ENCODE measurements around the gene CYP27C1.
"Not testable (repeated sequence)": the region's sequence is repeated elsewhere in the genome, so short reads cannot be mapped to it uniquely, and the experiment has no call there.

CYP27C1 gene

GRCh38 chr2:127216593-127216992, 3.5 kb downstream of the CYP27C1 start:
- no peaks in the 10 kb centered on the region; the same call in 1 of the 2 replicates for H3K9me3 ChIP-seq
- H3K4me3 ChIP-seq, result no peak overlapping the region
- H3K36me3 ChIP-seq (replicated peaks), result no peaks in the 10 kb centered on the region
- in situ Hi-C loops (cut with MboI; ENCODE audit: low sequenced_read_pairs), result no loop called here
- H3K27me3 ChIP-seq (ENCODE audit: low read depth), result no peaks in the 10 kb centered on the region
- no peak for DNase-seq (ENCODE audit: low spot score in 2 of 2)
- peaks cover 7% of the 10 kb centered on the region for H3K4me1 ChIP-seq

- Histone ChIP-seq H3K9me3 (no peaks in the 10 kb centered on the region; the same call in 1 of the 2 replicates), H3K36me3 (replicated peaks) (no peaks in the 10 kb centered on the region), H3K4me1 (peaks cover 7% of the 10 kb centered on the region), H3K27me3 (ENCODE audit: low read depth) (no peaks in the 10 kb centered on the region), H3K4me3 (no peak overlapping the region)
- in situ Hi-C loops (cut with MboI; ENCODE audit: low sequenced_read_pairs), result no loop called here
- DNase-seq (ENCODE audit: low spot score in 2 of 2), result no peak
Measured at GRCh38 chr2:127216095-127216494, 4.0 kb downstream of the CYP27C1 start.

- H3K27me3 ChIP-seq (ENCODE audit: low read depth); H3K4me1 ChIP-seq; H3K4me3 ChIP-seq; H3K9me3 ChIP-seq; in situ Hi-C loops (cut with MboI; ENCODE audit: low sequenced_read_pairs); H3K36me3 ChIP-seq (replicated peaks); DNase-seq (ENCODE audit: low spot score in 2 of 2): not testable (repeated sequence)
Measured at GRCh38 chr2:127214201-127214600, 5.9 kb downstream of the CYP27C1 start.

GRCh38 chr2:127208313-127208712, 11.8 kb downstream of the CYP27C1 start:
- Histone ChIP-seq H3K36me3 (replicated peaks) (no peaks in the 10 kb centered on the region), H3K9me3 (no peaks in the 10 kb centered on the region; the same call in 1 of the 2 replicates), H3K4me3 (no peak overlapping the region), H3K27me3 (ENCODE audit: low read depth) (no peaks in the 10 kb centered on the region), H3K4me1 (no peaks in the 10 kb centered on the region; the same call in 1 of the 2 replicates)
- in situ Hi-C loops (cut with MboI; ENCODE audit: low sequenced_read_pairs), result loop anchor here (10.0 kb wide), 1 partner anchor 266 kb away; no protein-coding TSS in a partner anchor
- peak in 1 of 2 experiments; percentile 66 for DNase-seq (ENCODE audit: low spot score in 2 of 2)

GRCh38 chr2:127205218-127206125, 14.6 kb downstream of the CYP27C1 start:
- Histone ChIP-seq H3K4me1 (no peaks in the 10 kb centered on the region; the same call in 1 of the 2 replicates), H3K27me3 (ENCODE audit: low read depth) (no peaks in the 10 kb centered on the region), H3K9me3 (no peaks in the 10 kb centered on the region), H3K36me3 (replicated peaks) (no peaks in the 10 kb centered on the region), H3K4me3 (no peak overlapping the region)
- no peak for DNase-seq (ENCODE audit: low spot score in 2 of 2)
- in situ Hi-C loops (cut with MboI; ENCODE audit: low sequenced_read_pairs), result loop anchor here (10.0 kb wide), 1 partner anchor 269 kb away; no protein-coding TSS in a partner anchor

GRCh38 chr2:127201452-127201851, 18.6 kb downstream of the CYP27C1 start:
- no peak overlapping the region for H3K4me3 ChIP-seq
- in situ Hi-C loops (cut with MboI; ENCODE audit: low sequenced_read_pairs), result loop anchor here (10.0 kb wide), 1 partner anchor 273 kb away; no protein-coding TSS in a partner anchor
- no peak for DNase-seq (ENCODE audit: low spot score in 2 of 2)
- H3K27me3 ChIP-seq (ENCODE audit: low read depth), result no peaks in the 10 kb centered on the region
- no peaks in the 10 kb centered on the region for H3K36me3 ChIP-seq (replicated peaks)
- H3K9me3 ChIP-seq, result no peaks in the 10 kb centered on the region
- H3K4me1 ChIP-seq, result no peaks in the 10 kb centered on the region; the same call in 1 of the 2 replicates

- in situ Hi-C loops (cut with MboI; ENCODE audit: low sequenced_read_pairs), result loop anchor here (10.0 kb wide), 1 partner anchor 274 kb away; no protein-coding TSS in a partner anchor
- DNase-seq (ENCODE audit: low spot score in 2 of 2), result no peak
- Histone ChIP-seq H3K4me1 (no peaks in the 10 kb centered on the region; the same call in 1 of the 2 replicates), H3K27me3 (ENCODE audit: low read depth) (no peaks in the 10 kb centered on the region), H3K9me3 (no peaks in the 10 kb centered on the region), H3K36me3 (replicated peaks) (no peaks in the 10 kb centered on the region), H3K4me3 (no peak overlapping the region)
Measured at GRCh38 chr2:127200962-127201361, 19.1 kb downstream of the CYP27C1 start.

- no peak for DNase-seq (ENCODE audit: low spot score in 2 of 2)
- Histone ChIP-seq H3K4me3 (no peak overlapping the region), H3K4me1 (no peaks in the 10 kb centered on the region; the same call in 1 of the 2 replicates), H3K9me3 (no peaks in the 10 kb centered on the region), H3K27me3 (ENCODE audit: low read depth) (no peaks in the 10 kb centered on the region), H3K36me3 (replicated peaks) (no peaks in the 10 kb centered on the region)
- in situ Hi-C loops (cut with MboI; ENCODE audit: low sequenced_read_pairs), result no loop called here
Measured at GRCh38 chr2:127199223-127199622, 20.9 kb downstream of the CYP27C1 start.

- Histone ChIP-seq H3K9me3 (no peaks in the 10 kb centered on the region), H3K36me3 (replicated peaks) (no peaks in the 10 kb centered on the region), H3K4me3 (peak overlapping the region; percentile 10), H3K4me1 (no peaks in the 10 kb centered on the region; the same call in 1 of the 2 replicates), H3K27me3 (ENCODE audit: low read depth) (no peaks in the 10 kb centered on the region)
- in situ Hi-C loops (cut with MboI; ENCODE audit: low sequenced_read_pairs), result no loop called here
- peak; percentile 59 to 89 for DNase-seq (ENCODE audit: low spot score in 2 of 2)
Measured at GRCh38 chr2:127197475-127198385, 22.4 kb downstream of the CYP27C1 start.

- in situ Hi-C loops (cut with MboI; ENCODE audit: low sequenced_read_pairs), result no loop called here
Measured at GRCh38 chr2:127196998-127197397, 23.1 kb downstream of the CYP27C1 start.

GRCh38 chr2:127196549-127196948, 23.6 kb downstream of the CYP27C1 start:
- Histone ChIP-seq H3K9me3 (no peaks in the 10 kb centered on the region), H3K4me3 (no peak overlapping the region), H3K4me1 (no peaks in the 10 kb centered on the region; the same call in 1 of the 2 replicates), H3K27me3 (ENCODE audit: low read depth) (no peaks in the 10 kb centered on the region), H3K36me3 (replicated peaks) (no peaks in the 10 kb centered on the region)
- in situ Hi-C loops (cut with MboI; ENCODE audit: low sequenced_read_pairs), result no loop called here
- no peak for DNase-seq (ENCODE audit: low spot score in 2 of 2)

More at GRCh38 chr2:127196998-127197397, 23.1 kb downstream of the CYP27C1 start:
- DNase-seq (ENCODE audit: low spot score in 2 of 2), result peak; percentile 31 to 64
- Histone ChIP-seq H3K9me3 (no peaks in the 10 kb centered on the region), H3K4me3 (no peak overlapping the region; the same call in 1 of the 2 replicates), H3K4me1 (no peaks in the 10 kb centered on the region; the same call in 1 of the 2 replicates), H3K36me3 (replicated peaks) (no peaks in the 10 kb centered on the region), H3K27me3 (ENCODE audit: low read depth) (no peaks in the 10 kb centered on the region)

GRCh38 chr2:127195140-127196074, 24.7 kb downstream of the CYP27C1 start:
- no peaks in the 10 kb centered on the region for H3K27me3 ChIP-seq (ENCODE audit: low read depth)
- in situ Hi-C loops (cut with MboI; ENCODE audit: low sequenced_read_pairs), result no loop called here

More at GRCh38 chr2:127195140-127196074, 24.7 kb downstream of the CYP27C1 start:
- H3K9me3 ChIP-seq, result no peaks in the 10 kb centered on the region
- H3K36me3 ChIP-seq (replicated peaks), result no peaks in the 10 kb centered on the region
- no peak for DNase-seq (ENCODE audit: low spot score in 2 of 2)
- H3K4me3 ChIP-seq, result no peak overlapping the region
- no peaks in the 10 kb centered on the region; the same call in 1 of the 2 replicates for H3K4me1 ChIP-seq
